GM19240 (cell line): ENCODE data around the gene SMIM14.
"Not testable (repeated sequence)": the region's sequence is repeated elsewhere in the genome, so short reads cannot be mapped to it uniquely, and the experiment has no call there.

ENCODE experiments used
- DNase-seq: peaks from one replicate; pipeline ENCODE4 v3.0.0; 2011; ENCODE audit warnings: low spot score; ENCODE audit not compliant: insufficient read length

SMIM14 gene

GRCh38 chr4:39502664-39503035, 136.0 kb downstream of the SMIM14 start:
- not testable (repeated sequence) for DNase-seq

- no peak for DNase-seq
These were observed 136.5 kb downstream of the SMIM14 start for GRCh38 chr4:39502019-39502663.

- no peak for DNase-seq
These were observed 140.0 kb downstream of the SMIM14 start for GRCh38 chr4:39498727-39499020.

GRCh38 chr4:39497909-39498726, 140.5 kb downstream of the SMIM14 start:
- no peak for DNase-seq
